ENCODE measurements around the gene RBM12. TPM values are rescaled to one million over a fixed set of nuclear protein-coding genes. Genes with fewer than 3 reads are reported as not detected.

Gene RBM12
- total and polyA plus RNA-seq, 2 of the 4 experiments (the other 2 are of a cell fraction) = 44.7 to 65.8 TPM

- Histone ChIP-seq H3K4me2 (ENCODE audit: low read depth, low read length) (no peak overlapping the region), H3K79me1 (ENCODE audit: low read depth in 1 of 2, low read length in 2 of 2) (peaks cover 25 to 70% of the 10 kb centered on the region in 2 experiments), H3K9ac (ENCODE audit: low read depth, low read length) (no peak overlapping the region), H2BK120ac (ENCODE audit: low read depth, low read length) (no peak overlapping the region), H2BK15ac (ENCODE audit: low read depth, low read length) (no peak overlapping the region), H2BK5ac (ENCODE audit: low read depth, low read length, poor library complexity, severe bottlenecking) (no peak overlapping the region), H2AK5ac (ENCODE audit: low read depth, low read length) (no peak overlapping the region), H3K56ac (ENCODE audit: extremely low read depth, insufficient read depth, low read length) (no peak overlapping the region), H3K4me3 (ENCODE audit: insufficient read depth, low read depth, low read length) (no peak overlapping the region), H2AK9ac (replicated peaks; ENCODE audit: low read depth, low read length, poor library complexity) (no peak overlapping the region), H4K91ac (ENCODE audit: insufficient read depth, low read depth, low read length) (no peak overlapping the region), H3K4me1 (ENCODE audit: control insufficient read depth, insufficient read depth, low read length) (peaks cover 9% of the 10 kb centered on the region), H3K36me3 (ENCODE audit: control insufficient read depth, insufficient read depth, low read length) (peaks cover 23% of the 10 kb centered on the region), H4K8ac (ENCODE audit: low read depth in 2 of 2, low read length in 2 of 2) (no peak overlapping the region), H3K9me3 (ENCODE audit: control insufficient read depth, insufficient read depth, low read length) (no peaks in the 10 kb centered on the region), H4K20me1 (ENCODE audit: insufficient read depth, low read length) (peaks cover 91% of the 10 kb centered on the region), H3K18ac (ENCODE audit: low read depth, low read length) (no peak overlapping the region), H2AFZ (replicated peaks; ENCODE audit: low read length, poor library complexity) (no peak overlapping the region), H4K5ac (ENCODE audit: low read depth, low read length) (no peak overlapping the region), H3K27me3 (ENCODE audit: control insufficient read depth, insufficient read depth, low read length) (no peaks in the 10 kb centered on the region), H2BK20ac (ENCODE audit: low read depth, low read length) (no peak overlapping the region), H3K23ac (ENCODE audit: low read depth, low read length) (no peak overlapping the region), H3K27ac (ENCODE audit: insufficient read depth, low read length) (no peak overlapping the region), H3K4ac (ENCODE audit: low read depth, low read length) (no peak overlapping the region), H3K9me1 (ENCODE audit: insufficient read depth, low read length) (peaks cover 16% of the 10 kb centered on the region), H3K14ac (replicated peaks; ENCODE audit: low read depth, low read length) (no peak overlapping the region)
- POLR2A ChIA-PET (ENCODE audit: unreplicated experiment) = no interaction called here
- DNase-seq (no peak), ATAC-seq (ENCODE audit: low read depth) (no peak)
- TF ChIP-seq MAFK (IDR thresholded peaks at IDR 0.05; ENCODE audit: low read depth, low read length) (no peak), MAZ (IDR thresholded peaks at IDR 0.05; ENCODE audit: borderline replicate concordance, low read depth, low read length) (no peak), CHD1 (IDR thresholded peaks at IDR 0.05; ENCODE audit: low read depth, low read length) (no peak), FOS (IDR thresholded peaks at IDR 0.05; ENCODE audit: low read depth, low read length) (no peak), BHLHE40 (IDR thresholded peaks at IDR 0.05; ENCODE audit: low read depth, low read length) (no peak), CEBPB (IDR thresholded peaks at IDR 0.05; ENCODE audit: low read depth, low read length) (no peak), USF2 (IDR thresholded peaks at IDR 0.05; ENCODE audit: low read depth, low read length) (no peak), RFX5 (IDR thresholded peaks at IDR 0.05; ENCODE audit: low read depth, low read length) (no peak), CTCF (conservative IDR thresholded peaks at IDR 0.05; ENCODE audit: low read depth, low read length) (no peak), RAD21 (IDR thresholded peaks at IDR 0.05; ENCODE audit: low read length) (no peak), SMC3 (IDR thresholded peaks at IDR 0.05; ENCODE audit: low read depth, low read length) (no peak), NFE2L2 (IDR thresholded peaks at IDR 0.05; ENCODE audit: low read depth, low read length) (no peak), POLR2A (IDR thresholded peaks at IDR 0.05; ENCODE audit: low read depth, low read length) (no peak), RCOR1 (IDR thresholded peaks at IDR 0.05; ENCODE audit: insufficient replicate concordance, low read length) (no peak)
- TF ChIP-seq, protein P1, sequence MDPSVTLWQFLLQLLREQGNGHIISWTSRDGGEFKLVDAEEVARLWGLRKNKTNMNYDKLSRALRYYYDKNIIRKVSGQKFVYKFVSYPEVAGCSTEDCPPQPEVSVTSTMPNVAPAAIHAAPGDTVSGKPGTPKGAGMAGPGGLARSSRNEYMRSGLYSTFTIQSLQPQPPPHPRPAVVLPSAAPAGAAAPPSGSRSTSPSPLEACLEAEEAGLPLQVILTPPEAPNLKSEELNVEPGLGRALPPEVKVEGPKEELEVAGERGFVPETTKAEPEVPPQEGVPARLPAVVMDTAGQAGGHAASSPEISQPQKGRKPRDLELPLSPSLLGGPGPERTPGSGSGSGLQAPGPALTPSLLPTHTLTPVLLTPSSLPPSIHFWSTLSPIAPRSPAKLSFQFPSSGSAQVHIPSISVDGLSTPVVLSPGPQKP (IDR thresholded peaks at IDR 0.05; ENCODE audit: borderline replicate concordance, low read depth, low read length) = no peak
- CTCF ChIA-PET = no interaction called here
- dilution Hi-C loops (cut with HindIII; ENCODE audit: low sequenced_read_pairs, unreplicated experiment) (no loop called here), intact Hi-C loops (cut with micrococcal nuclease) (no loop called here), in situ Hi-C loops (cut with MboI; ENCODE audit: low sequenced_read_pairs) (no loop called here)
- no TSS peak for BruUV-seq (replicated peaks)
- WGBS, 2 experiments (ENCODE audit: extremely low coverage in 2 of 2, insufficient read length in 1 of 2) = 99% methylated on average over 8 of the region's 9 CpGs; no CpG with 5 or more reads in 1 of the 2 experiments
These were observed 10.3 kb downstream of the RBM12 start for GRCh38 chr20:35654415-35654814.

Measured in IMR-90 (cell line).